Hematopoietic multipotent progenitor cell treated with erythropoietin and hydrocortisone succinate and interleukin-3 and kit ligand, for 6 days (in vitro differentiated cells): ENCODE data around the gene ALKBH6.
A peak's percentile ranks its signal among the peaks of the same experiment; 100 is the strongest.
"Not testable (repeated sequence)": the region's sequence is repeated elsewhere in the genome, so short reads cannot be mapped to it uniquely, and the experiment has no call there.

Experiments used
- DNase-seq: peaks from one replicate; pipeline ENCODE4 v3.0.0-alpha.2; 2015

ALKBH6 gene

GRCh38 chr19:35992907-35993765, 20.9 kb downstream of the ALKBH6 start:
- DNase-seq: no peak

- DNase-seq: no peak
These were observed 22.1 kb downstream of the ALKBH6 start for GRCh38 chr19:35991731-35992450.

- no peak for DNase-seq
These were observed 23.0 kb downstream of the ALKBH6 start for GRCh38 chr19:35990771-35991730.

GRCh38 chr19:35990156-35990555, 23.9 kb downstream of the ALKBH6 start:
- DNase-seq: no peak

- no peak for DNase-seq
These were observed 25.2 kb downstream of the ALKBH6 start for GRCh38 chr19:35988824-35989223.

GRCh38 chr19:35987571-35987896, 26.5 kb downstream of the ALKBH6 start:
- DNase-seq: no peak

- DNase-seq: peak; percentile 54
These were observed 27.1 kb downstream of the ALKBH6 start for GRCh38 chr19:35986664-35987570.

GRCh38 chr19:35986111-35986510, 27.9 kb downstream of the ALKBH6 start:
- DNase-seq: no peak

GRCh38 chr19:35983177-35983576, 30.8 kb downstream of the ALKBH6 start:
- DNase-seq: no peak

GRCh38 chr19:35980997-35981396, 33.0 kb downstream of the ALKBH6 start:
- not testable (repeated sequence) for DNase-seq

GRCh38 chr19:35978832-35979365, 35.1 kb downstream of the ALKBH6 start:
- no peak for DNase-seq

- DNase-seq: no peak
These were observed 35.7 kb downstream of the ALKBH6 start for GRCh38 chr19:35978271-35978670.

- peak; percentile 80 for DNase-seq
These were observed 36.4 kb downstream of the ALKBH6 start for GRCh38 chr19:35977446-35978222.

GRCh38 chr19:35975608-35976214, 38.3 kb downstream of the ALKBH6 start:
- peak; percentile 76 for DNase-seq

- no peak for DNase-seq
These were observed 40.5 kb downstream of the ALKBH6 start for GRCh38 chr19:35973487-35973886.

GRCh38 chr19:35966771-35967170, 47.2 kb downstream of the ALKBH6 start:
- no peak for DNase-seq

GRCh38 chr19:35963514-35963913, 50.5 kb downstream of the ALKBH6 start:
- peak; percentile 78 for DNase-seq

- no peak for DNase-seq
These were observed 53.5 kb downstream of the ALKBH6 start for GRCh38 chr19:35960432-35960972.

GRCh38 chr19:35959968-35960320, 54.1 kb downstream of the ALKBH6 start:
- no peak for DNase-seq
